Activated CD4-positive, alpha-beta T cell treated with anti-CD3 and anti-CD28 coated beads, Interleukin-2, amount 10 ng/mL, durations not matched to agents 24 days and 14 days (primary cell): ENCODE results near the gene PSD4. TPM values are rescaled to one million over a fixed set of nuclear protein-coding genes. Genes with fewer than 3 reads are reported as not detected.

Experiments used
- DNase-seq: peaks from one replicate; pipeline ENCODE4 v3.0.0; 2022
- H3K27ac Mint-ChIP-seq: one replicate; pipeline ENCODE4 v1.8.0; 2022; ENCODE audit warnings: mild to moderate bottlenecking, mixed read lengths
- H3K27me3 Mint-ChIP-seq: one replicate; pipeline ENCODE4 v1.8.0; 2022; ENCODE audit warnings: mixed read lengths
- H3K36me3 Mint-ChIP-seq: one replicate; pipeline ENCODE4 v1.8.0; 2022; ENCODE audit warnings: low read depth, mild to moderate bottlenecking, mixed read lengths
- H3K4me1 Mint-ChIP-seq: one replicate; pipeline ENCODE4 v1.8.0; 2021; ENCODE audit warnings: mixed read lengths
- H3K4me3 Mint-ChIP-seq: one replicate; pipeline ENCODE4 v1.8.0; 2022; ENCODE audit warnings: mild to moderate bottlenecking, moderate library complexity, mixed read lengths
- H3K9me3 Mint-ChIP-seq: one replicate; pipeline ENCODE4 v1.8.0; 2021; ENCODE audit warnings: mixed read lengths
- intact Hi-C: fragments of 100-400 bp; cut with micrococcal nuclease; formaldehyde crosslinking; loops from one replicate; pipeline ENCODE4 v1.15.1; 2023
- total RNA-seq: library from RNA; stranded (reverse); gene quantifications from 2 replicates; pipeline ENCODE4 v1.2.3, GENCODE V29; 2022

Gene PSD4
- total RNA-seq, 1 donor from 2014 or later = 278 TPM

DNA sequence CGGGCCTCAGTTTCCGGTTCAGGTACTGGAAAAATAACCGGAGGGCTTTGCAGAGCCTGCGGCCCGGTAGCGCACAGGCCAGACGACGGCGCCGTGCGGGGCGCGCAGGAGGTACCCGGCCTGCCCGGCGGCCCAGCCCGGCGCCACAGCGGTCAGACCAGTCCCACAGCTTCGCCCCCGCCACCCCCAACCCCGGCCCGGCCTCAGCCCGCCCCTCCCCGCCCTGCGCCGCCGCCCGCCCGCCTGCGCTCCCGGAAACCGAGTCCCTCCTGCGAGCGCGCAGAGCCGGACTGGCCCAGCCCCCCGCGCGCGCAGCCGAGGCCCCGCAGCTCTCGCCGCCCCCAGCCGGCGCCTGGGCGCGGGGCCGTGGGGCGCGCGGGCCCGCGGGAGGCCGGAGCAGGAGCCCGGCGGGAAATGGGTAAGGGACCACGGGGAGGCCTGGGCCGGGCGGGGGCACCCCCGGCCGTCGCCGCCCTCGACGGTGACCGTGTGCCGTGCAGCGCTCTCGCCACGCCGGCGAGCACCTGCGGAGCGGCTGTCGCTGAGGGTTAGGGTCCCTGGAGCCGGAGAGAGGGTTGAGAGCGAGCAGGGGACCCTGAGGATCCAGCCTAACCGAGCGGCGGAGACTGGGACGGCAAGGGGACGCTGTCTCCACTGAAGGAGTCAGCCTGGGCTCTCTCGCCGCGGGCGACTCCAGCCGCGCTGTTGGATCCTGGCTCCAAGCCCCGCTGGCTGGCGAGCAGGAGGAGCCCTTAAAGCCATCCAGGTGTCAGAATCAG lies 16.5 kb upstream of the PSD4 start:
- Mint-ChIP-seq H3K9me3 (no peaks in the 10 kb centered on the region), H3K4me3 (peak overlapping the region; percentile 86), H3K27me3 (peaks cover 3% of the 10 kb centered on the region), H3K36me3 (peaks cover 2% of the 10 kb centered on the region), H3K4me1 (peaks cover 19% of the 10 kb centered on the region), H3K27ac (peak overlapping the region; percentile 87)
- intact Hi-C loops = loop anchor here (2.0 kb wide), 2 partner anchors 17 to 19 kb away; no protein-coding TSS in a partner anchor
- peak; percentile 87 for DNase-seq

DNA sequence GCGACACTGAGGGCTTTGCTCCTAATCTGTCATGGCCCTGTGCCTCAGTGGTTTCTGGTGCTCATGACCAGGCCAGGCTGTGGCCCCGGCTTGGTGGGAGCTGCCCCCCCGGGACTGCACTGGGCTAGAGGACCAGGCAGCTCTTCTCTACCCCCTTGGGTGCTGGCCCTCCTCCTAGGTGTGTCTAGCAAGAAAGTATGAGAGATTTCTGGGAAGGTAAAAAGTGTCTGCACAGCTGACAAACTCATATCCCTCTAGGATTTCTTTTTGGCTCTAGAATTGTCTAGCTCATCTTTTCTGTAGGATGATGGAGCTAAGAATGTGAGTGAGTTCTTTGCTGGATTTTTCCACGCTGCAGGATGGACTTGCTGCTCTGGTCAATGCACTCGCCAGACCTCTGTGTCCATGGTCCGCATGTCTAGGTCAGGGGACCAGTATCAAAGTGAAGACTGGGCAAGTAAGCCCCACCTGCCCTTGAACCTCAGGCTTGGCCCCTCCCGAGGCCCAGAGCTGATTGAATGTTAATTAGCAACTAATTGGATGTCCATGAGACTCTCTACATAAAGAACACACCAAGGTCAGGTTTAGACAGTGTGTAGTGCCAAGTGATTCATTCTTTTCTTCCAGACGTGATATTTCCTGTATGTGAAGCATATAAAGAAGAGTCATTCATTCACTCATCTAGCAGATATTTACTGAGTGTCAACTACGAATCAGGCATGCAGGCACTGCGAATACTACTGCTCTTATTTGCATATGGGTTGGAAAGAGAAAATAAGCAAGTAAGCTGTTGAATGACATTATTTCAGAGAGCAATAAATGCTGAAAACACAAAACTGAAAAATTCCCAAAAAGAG lies 15.6 kb upstream of the PSD4 start:
- no peaks in the 10 kb centered on the region for H3K9me3 Mint-ChIP-seq
- peak overlapping the region; percentile 86 for H3K4me3 Mint-ChIP-seq
- peaks cover 2% of the 10 kb centered on the region for H3K36me3 Mint-ChIP-seq
- H3K27me3 Mint-ChIP-seq = peaks cover 3% of the 10 kb centered on the region
- no peak for DNase-seq
- H3K4me1 Mint-ChIP-seq = peaks cover 26% of the 10 kb centered on the region
- H3K27ac Mint-ChIP-seq = peak overlapping the region; percentile 87
- intact Hi-C loops = loop anchor here (1.0 to 2.0 kb wide), 3 partner anchors 11 to 19 kb away; no protein-coding TSS in a partner anchor

DNA sequence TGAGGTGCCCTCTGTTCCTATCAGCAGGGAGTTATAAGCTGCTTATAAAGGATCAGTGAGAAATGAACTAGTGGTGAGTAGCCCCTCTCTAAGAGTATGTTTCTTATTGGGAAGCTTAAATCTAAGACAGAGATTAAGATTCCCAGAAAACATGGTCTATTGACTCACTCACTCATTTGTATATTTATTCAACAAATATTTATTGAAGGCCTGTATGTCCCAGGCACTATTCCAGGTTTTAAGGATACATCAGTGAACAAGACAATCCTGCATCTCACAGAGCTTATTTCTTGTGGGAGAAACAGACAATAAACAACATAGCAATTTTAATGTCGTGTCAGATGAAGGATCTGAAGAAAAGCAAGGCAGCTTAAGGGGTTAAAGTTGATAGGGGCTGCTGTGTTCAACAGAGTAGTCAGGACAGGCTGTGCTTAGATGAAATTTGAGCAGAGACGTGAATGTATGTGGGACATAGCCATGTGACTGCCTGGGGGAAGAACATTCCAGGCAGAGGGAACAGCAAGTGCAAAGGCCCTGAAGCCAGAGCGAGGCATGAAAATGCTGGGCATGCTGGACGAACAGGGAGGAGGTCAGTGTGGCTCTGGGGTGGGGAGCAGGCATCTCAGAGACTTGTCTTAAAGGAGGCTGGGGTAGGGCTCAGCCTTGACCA lies 14.8 kb upstream of the PSD4 start:
- H3K27me3 Mint-ChIP-seq = peaks cover 3% of the 10 kb centered on the region
- peaks cover 27% of the 10 kb centered on the region for H3K4me1 Mint-ChIP-seq
- no peaks in the 10 kb centered on the region for H3K9me3 Mint-ChIP-seq
- intact Hi-C loops = loop anchor here (1.0 kb wide), 1 partner anchor 10 kb away; no protein-coding TSS in a partner anchor
- no peak for DNase-seq
- H3K27ac Mint-ChIP-seq = no peak overlapping the region
- no peak overlapping the region for H3K4me3 Mint-ChIP-seq
- H3K36me3 Mint-ChIP-seq = peaks cover 2% of the 10 kb centered on the region

DNA sequence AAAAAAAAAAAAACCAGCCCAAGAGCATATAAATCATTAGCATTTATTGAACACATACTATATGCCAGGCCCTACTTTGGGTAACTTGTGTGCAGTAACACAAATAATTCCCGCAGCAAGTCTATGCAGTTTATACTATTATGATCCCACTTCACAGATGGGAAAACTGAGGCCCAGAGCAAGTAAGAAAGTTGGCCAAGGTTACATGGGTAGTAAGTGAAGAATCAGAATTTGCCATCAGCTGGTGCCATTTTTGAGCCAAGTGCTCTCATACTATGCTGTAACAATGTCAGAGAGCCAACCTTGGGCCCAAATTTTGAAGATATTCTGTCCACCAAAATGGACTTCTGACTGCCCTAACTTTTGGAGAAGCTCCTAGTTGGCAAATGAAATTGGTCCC lies 13.5 kb upstream of the PSD4 start:
- peaks cover 32% of the 10 kb centered on the region for H3K4me1 Mint-ChIP-seq

DNA sequence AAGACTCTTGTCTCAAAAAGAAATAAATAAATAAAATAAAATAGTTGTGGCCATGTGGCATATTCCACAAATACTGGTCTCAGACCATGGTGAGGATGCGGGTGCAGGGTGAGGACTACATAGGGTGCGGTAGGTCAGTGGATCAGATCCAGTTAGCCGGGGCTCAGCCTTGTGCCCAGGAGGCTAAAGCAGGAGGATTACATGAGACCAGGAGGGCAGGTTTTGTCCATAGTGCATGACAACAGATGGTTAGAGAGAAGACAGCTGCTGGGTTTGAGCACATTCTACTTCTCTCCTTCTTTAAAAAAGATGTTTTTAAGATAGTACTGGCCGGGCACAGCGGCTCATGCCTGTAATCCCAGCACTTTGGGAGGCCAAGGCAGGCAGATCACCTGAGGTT lies 12.8 kb upstream of the PSD4 start:
- H3K36me3 Mint-ChIP-seq = peaks cover 2% of the 10 kb centered on the region
- no peak overlapping the region for H3K27ac Mint-ChIP-seq
- H3K4me3 Mint-ChIP-seq = no peak overlapping the region
- no peaks in the 10 kb centered on the region for H3K9me3 Mint-ChIP-seq
- intact Hi-C loops = no loop called here
- no peak for DNase-seq
- H3K27me3 Mint-ChIP-seq = no peaks in the 10 kb centered on the region
- H3K4me1 Mint-ChIP-seq = peaks cover 34% of the 10 kb centered on the region

More for the DNA sequence above, 13.5 kb upstream of the PSD4 start:
- H3K27ac Mint-ChIP-seq = no peak overlapping the region
- no peak overlapping the region for H3K4me3 Mint-ChIP-seq
- H3K9me3 Mint-ChIP-seq = no peaks in the 10 kb centered on the region
- H3K27me3 Mint-ChIP-seq = no peaks in the 10 kb centered on the region
- intact Hi-C loops = no loop called here
- DNase-seq = no peak
- H3K36me3 Mint-ChIP-seq = peaks cover 2% of the 10 kb centered on the region

DNA sequence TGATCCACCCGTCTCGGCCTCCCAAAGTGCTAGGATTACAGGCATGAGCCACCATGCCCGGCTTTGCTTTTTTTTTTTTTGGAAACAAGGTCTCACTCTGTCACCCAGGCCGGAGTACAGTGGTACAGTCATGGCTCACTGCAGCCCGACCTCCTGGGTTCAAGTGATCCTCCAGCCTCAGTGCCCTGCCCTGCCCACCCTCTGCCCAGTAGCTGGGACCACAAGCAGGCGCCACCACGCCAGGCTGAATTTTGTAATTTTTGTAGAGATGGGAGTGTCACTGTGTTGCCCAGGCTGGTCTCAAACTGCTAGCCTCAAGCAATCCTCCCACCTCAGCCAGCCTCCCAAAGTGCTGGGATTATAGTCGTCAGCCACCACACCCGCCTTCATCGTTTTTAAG lies 11.6 kb upstream of the PSD4 start:
- intact Hi-C loops = no loop called here
- Mint-ChIP-seq H3K27me3 (no peaks in the 10 kb centered on the region), H3K36me3 (peaks cover 2% of the 10 kb centered on the region), H3K9me3 (no peaks in the 10 kb centered on the region), H3K27ac (no peak overlapping the region), H3K4me1 (peaks cover 32% of the 10 kb centered on the region), H3K4me3 (no peak overlapping the region)
- DNase-seq = no peak

DNA sequence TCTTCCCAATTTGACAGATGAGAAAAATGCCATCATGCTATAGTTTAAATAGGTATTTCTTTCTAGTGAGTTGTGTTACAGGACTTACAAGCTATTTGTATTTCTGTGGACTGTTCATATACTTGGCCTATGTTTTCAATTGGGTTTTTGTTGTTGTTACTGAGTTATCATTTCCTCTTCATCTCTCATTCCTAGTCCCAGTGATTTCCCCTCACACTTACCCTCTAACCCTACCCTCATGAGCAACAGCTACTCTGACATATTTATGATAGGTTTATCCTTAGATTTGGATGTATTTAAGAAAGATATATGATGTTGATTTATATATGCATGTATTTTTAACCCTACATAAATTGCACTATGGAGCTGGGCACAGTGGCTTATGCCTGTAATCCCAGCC lies 10.9 kb upstream of the PSD4 start:
- intact Hi-C loops = no loop called here
- Mint-ChIP-seq H3K36me3 (peaks cover 2% of the 10 kb centered on the region), H3K9me3 (no peaks in the 10 kb centered on the region), H3K4me3 (no peak overlapping the region), H3K4me1 (peaks cover 38% of the 10 kb centered on the region), H3K27ac (no peak overlapping the region), H3K27me3 (no peaks in the 10 kb centered on the region)
- no peak for DNase-seq

DNA sequence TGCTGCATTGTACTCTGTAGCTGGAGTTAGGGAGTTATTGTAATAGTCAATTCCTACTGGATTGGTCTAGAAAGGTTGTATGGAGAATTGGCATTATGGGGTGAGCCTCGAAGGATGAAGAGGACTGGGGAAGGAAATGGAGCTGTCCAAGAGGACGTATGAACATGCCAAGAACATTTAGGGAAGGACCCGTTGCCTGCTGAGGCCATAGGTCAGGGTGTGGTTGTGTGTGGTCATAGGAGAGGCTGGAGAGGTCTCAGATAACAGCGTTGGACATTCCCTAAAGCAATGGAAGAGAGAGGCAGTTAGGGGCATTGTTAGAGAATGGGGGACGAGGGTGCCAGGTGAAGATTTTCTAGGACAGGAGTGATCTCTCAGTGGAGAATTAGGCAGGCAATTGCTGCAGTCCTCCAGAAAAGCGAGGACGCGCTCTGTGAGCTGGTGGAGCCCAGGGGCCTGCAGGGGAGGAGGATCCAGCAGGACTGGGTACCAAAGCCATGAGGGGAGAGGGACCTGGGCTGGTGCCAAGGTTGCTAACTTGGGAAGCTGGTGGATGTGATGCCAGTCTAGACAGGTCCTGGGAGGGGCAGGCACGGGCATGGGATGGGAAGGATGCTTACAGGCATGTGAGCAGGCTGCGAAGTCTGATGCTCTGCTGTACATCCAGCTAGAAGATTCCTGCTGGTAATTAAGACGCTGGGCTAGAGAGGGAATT lies 9.4 kb upstream of the PSD4 start:
- no peak for DNase-seq
- peaks cover 6% of the 10 kb centered on the region for H3K36me3 Mint-ChIP-seq
- H3K27ac Mint-ChIP-seq = no peak overlapping the region
- no peaks in the 10 kb centered on the region for H3K27me3 Mint-ChIP-seq
- H3K4me3 Mint-ChIP-seq = no peak overlapping the region
- H3K4me1 Mint-ChIP-seq = peaks cover 40% of the 10 kb centered on the region
- no peaks in the 10 kb centered on the region for H3K9me3 Mint-ChIP-seq
- intact Hi-C loops = no loop called here

DNA sequence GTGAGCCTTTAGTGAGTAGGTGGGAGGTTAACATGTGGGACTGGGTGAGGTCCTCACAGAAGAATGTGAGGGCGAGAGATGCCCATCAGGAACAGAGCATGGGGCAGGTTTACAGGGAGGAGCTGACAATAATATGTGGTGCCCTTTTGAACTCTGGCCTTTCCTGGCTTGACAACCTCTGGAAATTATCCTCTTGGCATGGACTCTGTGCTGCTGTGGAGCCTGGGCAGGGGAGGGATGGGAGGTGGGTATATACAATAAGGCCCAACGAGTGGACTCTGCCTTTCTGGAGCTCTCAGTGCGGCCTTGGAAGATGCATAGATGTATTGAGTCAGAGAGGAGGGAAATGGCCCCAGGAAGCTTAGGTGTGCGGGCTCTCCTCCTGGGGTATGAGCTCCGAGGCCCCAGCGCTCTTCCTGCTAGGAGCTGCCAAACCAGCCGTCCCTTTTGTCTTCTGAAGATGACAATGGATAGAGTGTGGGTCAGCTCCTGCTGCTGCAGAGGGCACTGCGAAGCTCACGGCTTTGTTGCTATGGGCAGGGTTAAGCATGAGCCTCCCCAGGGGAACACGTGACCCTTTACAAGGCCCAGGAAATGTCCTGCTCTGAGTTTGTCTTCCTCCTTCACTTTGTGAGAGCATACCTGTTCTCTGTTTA lies 8.7 kb upstream of the PSD4 start:
- Mint-ChIP-seq H3K27me3 (no peaks in the 10 kb centered on the region), H3K4me3 (no peak overlapping the region), H3K4me1 (peaks cover 45% of the 10 kb centered on the region), H3K9me3 (peaks cover 4% of the 10 kb centered on the region), H3K27ac (no peak overlapping the region), H3K36me3 (peaks cover 9% of the 10 kb centered on the region)
- no peak for DNase-seq
- intact Hi-C loops = no loop called here

DNA sequence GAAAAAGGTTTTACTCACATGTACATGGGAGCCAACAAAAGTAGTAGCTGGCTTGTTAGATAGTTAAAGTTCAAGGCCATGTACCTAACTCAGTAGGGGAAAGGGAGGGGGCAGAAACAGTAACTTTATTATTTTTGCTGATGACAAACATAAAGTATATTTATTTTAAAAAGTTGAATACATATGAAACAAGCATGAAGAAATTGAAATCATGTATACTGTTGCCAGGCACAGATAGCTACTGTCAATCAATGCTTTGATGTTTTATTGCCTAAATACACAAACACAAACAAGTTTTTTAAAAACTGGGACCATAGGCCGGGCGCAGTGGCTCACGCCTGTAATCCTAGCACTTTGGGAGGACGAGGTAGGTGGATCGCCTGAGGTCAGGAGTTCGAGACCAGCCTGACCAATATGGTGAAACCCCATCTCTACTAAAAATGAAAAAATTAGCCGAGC lies 7.6 kb upstream of the PSD4 start:
- Mint-ChIP-seq H3K4me3 (peak overlapping the region; percentile 11), H3K27me3 (no peaks in the 10 kb centered on the region), H3K4me1 (peaks cover 48% of the 10 kb centered on the region), H3K9me3 (peaks cover 7% of the 10 kb centered on the region), H3K27ac (no peak overlapping the region), H3K36me3 (peaks cover 12% of the 10 kb centered on the region)
- DNase-seq = no peak
- intact Hi-C loops = no loop called here

DNA sequence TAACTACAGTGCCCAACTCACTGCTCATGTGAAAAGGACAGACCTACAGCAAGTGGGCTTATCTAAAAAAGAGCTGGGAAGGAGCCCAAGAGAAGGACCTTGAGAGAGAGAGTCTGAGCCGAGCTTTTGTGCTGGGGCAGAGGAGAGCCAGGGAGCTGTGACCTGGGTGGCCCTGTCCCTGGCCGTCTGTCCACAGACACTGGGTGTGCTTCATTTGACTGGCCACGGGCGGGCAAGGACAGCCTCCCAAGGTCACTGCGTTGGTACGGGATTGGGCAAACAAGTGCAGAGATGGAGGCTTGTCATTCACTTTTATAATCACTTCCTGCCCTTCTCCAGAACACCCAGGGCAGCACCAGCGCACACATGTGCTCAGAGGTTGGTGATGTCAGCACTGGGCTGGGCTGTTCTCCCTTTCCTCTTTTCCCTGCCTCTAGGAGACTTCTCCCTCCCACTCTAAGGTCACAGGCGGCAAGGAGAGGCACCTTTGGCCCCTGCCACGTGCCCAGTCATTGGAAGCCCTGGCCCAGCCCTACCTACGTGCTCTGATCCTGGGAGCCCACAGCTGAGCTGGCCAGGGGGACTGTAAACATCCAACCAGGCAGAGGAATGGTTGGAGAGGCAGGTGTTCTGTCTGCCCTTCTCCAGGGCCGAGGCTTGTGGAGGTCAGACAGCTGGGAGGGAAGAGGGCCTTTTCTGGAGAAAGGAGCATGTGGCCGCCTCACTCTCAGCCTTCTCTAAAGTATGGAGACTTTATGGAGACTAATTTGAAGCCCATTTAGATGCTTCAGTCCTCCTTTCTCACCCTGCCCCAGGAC lies 6.4 kb upstream of the PSD4 start:
- DNase-seq = peak; percentile 84
- Mint-ChIP-seq H3K4me1 (peaks cover 58% of the 10 kb centered on the region), H3K27ac (peak overlapping the region; percentile 97), H3K9me3 (peaks cover 8% of the 10 kb centered on the region), H3K36me3 (peaks cover 18% of the 10 kb centered on the region), H3K4me3 (peak overlapping the region; percentile 69), H3K27me3 (no peaks in the 10 kb centered on the region)
- intact Hi-C loops = no loop called here

DNA sequence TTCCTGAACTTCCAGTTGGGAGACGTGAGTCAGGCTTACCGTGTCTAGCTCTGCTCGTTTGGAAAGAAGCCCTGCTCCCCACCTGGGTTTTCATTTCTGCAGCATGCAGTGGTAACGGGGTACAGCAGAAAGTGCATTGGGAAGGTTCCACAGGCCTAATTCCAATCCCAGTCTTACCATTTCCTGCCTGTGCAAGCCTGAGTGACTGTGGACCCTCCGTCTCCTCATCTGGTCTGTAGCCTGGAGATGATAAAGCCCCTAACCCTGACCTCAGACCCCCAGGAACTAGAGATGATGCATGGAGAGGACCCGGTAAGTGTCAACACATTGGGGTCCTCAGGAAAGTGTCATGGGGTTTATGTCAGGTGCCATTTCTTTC lies 5.8 kb upstream of the PSD4 start:
- H3K4me3 Mint-ChIP-seq = peak overlapping the region; percentile 69

More for the DNA sequence above, 5.8 kb upstream of the PSD4 start:
- H3K9me3 Mint-ChIP-seq = peaks cover 8% of the 10 kb centered on the region
- no peaks in the 10 kb centered on the region for H3K27me3 Mint-ChIP-seq
- peaks cover 23% of the 10 kb centered on the region for H3K36me3 Mint-ChIP-seq
- H3K27ac Mint-ChIP-seq = peak overlapping the region; percentile 97
- peaks cover 58% of the 10 kb centered on the region for H3K4me1 Mint-ChIP-seq
- intact Hi-C loops = no loop called here
- no peak for DNase-seq
